GM21381 (cell line): Measurements from ENCODE around the gene CASTOR1.

Experiments used
- ATAC-seq: cut with Tn5 transposase; IDR thresholded peaks from one replicate; pipeline ENCODE4 v1.9.1; 2021; ENCODE audit warnings: mild to moderate bottlenecking, moderate library complexity; ENCODE audit not compliant: unreplicated experiment

CASTOR1 gene

DNA sequence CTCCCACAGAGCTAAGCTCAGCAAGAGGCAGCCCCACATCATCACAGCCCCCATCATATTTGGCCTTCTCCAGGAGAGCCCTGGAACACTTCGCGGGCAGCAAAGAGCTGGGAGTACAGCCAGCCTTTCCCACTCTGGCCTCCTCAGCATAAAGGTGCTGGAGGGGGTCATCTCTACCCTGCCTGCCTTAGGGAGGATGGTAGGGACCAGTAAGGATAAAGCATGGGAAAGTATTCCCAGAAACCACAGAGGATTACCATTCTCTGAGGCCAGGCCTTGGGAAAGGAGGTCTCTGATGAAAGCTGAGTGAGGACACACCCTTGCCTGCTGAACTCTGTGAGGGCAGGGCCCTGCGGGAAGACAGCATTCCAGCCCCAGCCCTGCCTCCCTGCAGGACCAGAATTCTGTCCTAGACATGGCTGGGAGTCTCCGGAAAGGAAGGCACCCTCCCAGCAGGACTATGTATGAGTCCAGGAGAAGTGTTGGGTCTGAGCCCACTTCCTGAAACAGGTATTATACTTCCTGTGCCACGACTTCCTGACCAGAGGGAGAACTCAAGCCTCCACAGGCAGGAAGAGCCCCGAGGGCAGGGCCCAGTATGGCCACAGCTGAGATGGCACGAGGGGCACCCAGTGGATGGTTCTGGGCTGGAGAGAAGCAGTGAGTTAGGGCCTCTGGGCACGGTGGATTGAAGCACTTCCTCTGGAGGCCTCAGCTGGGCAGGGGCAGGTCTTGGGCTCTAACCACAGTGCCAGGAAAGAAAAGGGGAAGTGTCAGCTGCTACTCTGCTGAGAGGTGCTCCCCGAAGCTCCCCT is 12.9 kb upstream of the CASTOR1 start:
- no peak for ATAC-seq

DNA sequence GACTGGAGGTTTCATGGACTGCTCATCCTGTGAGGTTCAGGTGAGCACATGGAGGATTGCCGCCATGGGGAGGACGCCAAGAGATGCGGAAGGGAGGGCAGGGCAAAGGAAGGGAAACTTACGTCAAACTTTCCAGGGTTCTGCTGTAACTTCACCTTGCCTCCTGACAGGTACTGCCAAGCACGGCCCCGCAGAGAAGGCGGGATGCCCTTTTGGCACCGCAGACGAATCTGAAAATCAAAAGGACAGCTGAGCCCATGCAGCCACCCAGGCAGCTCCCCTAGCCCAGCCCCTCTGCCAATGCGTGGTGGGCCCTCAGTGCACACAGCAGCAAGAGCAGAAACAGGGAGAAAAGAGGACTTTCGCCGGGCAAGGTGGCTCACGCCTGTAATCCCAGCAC is 10.0 kb upstream of the CASTOR1 start:
- no peak for ATAC-seq

DNA sequence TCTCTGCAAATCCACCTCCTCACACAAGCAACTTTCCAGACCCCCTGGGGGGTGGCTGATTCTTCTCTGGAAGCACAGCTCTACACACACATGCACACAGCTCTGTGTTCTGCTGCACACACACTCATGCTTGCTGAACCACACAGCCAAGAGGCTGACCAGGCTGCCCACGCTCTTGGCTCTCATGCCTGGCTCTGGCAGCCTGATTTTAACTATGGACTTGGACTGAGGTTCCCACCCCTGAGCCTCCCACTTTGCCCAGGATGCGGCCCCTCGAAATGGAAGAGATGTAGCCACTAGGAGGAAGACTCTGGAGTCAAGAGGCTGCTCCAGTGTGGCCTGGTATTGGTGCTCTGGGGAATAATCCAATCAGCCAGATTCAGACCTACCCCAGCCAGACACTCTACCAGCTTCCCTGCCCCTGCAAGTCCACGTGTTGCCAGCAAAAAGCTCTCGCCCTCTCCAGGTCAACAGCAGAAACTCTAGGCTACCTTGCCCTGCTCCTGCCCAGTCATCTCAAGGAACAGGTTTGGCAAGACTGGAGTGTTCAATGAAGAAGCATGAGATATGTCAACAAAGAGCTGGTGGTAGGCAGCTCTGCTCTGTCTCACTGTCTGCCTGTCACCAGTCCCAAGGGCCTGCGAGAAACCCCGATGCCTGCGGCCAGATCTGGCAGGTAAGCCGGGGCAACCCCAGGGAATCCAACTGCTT is 8.8 kb upstream of the CASTOR1 start:
- no peak for ATAC-seq

DNA sequence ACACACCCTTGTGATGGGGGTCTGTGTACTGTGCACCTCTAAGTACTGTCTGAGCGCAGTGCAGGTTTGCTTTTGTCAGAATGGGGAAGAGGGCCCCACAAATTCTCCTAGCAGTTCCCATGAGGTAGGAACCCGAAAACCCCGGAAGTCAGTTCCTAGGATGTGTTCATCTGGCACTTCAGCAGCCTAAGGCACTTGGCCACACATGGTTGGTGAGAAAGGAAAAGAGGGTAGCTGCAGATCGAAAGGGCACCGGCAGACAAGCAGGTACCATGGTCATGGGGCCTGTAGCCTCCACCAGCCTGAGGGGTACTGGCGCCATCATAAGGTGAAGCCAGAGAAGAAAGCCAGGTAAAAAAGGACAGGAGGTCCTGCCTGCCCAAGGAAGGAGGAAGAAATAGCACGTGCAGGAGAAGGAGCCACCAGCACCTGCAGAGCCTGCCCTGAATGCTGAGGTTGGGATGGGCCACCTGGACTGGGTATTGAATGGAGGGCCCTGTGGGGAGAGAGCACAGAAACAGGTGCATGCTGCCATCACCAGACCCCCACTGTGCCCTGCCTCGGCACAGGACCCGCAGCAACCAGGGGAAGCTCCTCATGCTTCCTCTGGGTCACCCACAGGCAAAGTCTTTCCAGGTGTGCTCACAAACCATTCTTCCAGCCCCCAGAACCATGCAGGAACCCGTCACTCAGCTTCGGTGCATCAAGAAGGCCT is 8.1 kb upstream of the CASTOR1 start:
- no peak for ATAC-seq

DNA sequence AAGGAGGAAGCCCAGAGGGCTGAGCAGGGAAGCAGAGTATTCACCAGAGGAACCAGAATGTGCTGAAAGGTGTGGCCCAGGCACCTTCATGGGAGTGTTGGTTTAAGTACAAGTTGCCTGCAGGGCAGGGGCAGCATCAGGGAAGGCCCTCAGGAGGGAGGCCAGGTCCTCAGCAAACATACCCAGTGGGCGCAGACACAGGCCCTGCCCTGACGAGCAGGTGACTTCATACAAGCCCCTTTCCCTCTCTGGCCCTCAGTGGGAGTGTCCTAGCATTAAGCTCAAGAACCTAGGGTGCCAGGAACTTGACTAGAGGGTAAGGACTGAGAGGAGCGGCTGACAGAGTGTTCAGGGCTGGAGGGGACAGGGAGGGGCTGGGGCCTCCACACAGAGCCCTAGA is 7.5 kb upstream of the CASTOR1 start:
- no peak for ATAC-seq

DNA sequence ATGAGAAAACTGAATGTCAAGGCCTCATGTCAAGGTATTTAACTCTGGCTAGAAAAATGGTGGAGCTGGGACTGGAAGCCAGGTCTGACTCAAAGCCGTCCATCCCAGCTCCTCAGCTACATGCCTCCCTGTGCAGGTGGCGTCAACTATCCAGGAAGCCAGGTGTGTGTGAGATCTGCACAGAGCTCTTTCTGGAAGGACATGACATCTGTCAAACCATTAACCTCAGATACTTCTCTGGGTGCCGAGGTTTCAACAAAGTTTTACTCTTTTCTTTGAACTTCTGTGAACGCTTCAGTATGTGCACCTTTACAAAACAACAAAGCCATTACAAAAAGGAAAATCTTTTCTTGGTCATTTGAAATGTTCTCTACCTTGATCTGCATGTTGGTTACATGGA is 7.0 kb upstream of the CASTOR1 start:
- no peak for ATAC-seq

DNA sequence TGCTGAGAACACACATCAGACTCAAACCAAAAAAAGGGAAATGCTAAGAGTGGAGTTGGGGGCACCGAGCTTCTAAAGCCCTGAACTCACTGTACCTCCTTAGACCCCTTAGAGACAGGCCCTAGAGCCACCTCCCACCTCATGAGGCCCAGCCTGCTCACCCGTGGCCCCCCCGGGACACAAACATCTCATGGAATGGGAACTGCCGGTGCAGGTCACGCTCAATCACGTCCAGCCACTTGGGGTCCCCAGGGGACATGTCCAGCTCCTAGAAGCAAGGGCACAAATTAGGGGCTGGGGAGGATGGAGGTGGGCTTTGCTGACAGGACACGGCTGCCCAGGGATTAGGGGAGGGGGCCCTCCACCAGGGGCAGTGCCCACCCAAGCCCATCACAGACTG is 6.3 kb upstream of the CASTOR1 start:
- ATAC-seq = no peak

DNA sequence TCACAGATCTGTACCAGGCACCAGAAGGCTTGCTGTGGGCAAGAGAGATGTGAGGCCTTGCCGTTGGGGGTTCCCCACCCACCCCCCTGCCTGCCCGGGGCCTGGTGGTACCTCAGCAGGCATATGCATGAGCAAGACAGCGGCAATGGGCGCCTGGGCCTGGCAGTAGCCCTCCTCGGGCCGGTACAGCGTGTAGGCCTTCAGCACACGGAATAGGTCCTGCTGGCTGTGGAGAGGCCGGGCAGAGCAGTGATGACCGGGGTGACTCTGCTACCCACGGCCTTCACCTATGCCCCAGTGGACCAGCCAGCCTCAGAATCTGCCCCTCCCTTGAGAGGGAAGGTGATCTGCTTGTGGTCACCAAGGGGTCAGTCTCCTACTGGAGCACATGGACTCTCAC is 5.5 kb upstream of the CASTOR1 start:
- ATAC-seq = no peak

DNA sequence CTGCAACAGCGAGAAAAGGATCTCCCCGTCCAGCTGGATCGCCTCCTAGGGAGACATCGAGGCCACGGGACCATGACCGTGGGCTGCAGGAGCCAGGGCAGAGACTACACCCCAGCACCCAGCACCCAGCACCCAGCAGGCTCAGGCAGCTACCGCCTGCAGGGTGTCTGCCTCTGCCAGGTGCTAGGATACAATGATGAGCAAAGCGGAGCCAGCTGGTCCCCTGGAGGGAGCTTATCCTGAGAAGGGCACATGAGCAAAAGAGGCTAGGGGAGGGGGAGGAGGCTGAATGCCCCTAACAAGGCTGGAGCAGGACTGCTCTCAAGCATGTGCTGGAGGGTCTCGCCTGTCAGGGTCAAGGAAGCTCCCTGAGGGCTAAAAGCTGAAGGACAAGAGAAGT is 4.8 kb upstream of the CASTOR1 start:
- ATAC-seq = no peak

DNA sequence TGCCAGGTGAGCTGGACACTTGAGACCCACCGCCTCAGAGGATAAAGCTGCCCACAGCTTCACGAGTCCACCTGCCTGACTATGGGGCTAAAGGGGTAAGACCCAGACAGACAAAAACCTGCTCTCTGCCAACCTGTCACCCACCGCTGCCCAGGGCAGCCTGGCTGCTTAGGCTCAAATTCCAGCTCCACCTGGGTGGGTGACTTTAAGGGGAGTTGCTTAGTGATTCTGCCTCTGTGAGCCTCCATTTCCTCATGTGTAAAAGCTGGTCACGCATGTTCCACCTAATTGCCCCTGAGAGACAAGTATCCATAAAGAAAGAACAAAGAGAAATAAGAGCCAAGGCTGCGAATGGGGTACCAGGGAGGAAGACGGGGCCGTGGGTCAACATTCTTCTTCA is 3.7 kb upstream of the CASTOR1 start:
- ATAC-seq = no peak

DNA sequence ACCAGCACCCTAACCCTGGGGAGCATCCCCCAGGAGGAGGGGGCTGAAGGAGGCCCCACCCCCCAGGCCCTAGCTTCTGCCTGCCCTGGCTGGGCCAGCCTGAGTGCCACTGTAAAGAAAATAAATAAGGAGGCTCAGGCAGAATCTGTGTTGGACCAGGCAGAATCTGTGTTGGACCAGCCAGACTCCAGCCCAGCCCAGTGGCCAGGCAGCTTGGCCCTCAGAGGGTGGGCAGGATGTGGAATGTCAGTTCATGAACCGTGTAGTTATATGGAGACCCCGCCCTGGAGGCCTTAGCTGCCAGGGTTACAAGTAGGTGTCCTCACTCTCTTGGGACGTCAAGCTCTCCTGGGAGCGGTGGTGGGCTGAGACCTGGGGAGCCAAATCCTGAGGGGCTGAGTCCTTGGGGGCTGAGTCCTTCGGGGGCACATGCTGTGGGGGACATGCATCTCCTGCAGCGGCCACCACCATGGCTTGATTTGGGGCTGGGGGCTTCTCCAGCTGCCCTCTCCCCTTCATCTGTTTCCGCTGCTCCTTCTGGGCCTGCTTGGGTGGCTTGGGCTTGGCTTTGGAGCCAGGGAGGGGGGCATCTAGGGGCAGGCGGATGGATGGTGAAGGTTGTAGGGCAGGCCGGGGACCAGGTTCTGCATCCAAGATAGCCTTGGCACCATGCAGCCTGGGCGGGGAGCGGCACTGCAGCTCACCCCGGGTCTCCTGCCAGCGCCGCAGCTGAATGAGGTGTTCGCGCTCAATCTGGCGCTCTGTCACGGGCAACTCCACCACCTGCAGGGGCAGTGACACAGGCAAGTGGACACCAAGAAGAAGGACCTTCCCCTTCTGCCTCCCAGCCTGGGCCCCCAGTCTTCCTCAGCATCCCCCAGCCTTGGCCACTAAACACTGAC is 3.0 kb upstream of the CASTOR1 start:
- ATAC-seq = no peak

DNA sequence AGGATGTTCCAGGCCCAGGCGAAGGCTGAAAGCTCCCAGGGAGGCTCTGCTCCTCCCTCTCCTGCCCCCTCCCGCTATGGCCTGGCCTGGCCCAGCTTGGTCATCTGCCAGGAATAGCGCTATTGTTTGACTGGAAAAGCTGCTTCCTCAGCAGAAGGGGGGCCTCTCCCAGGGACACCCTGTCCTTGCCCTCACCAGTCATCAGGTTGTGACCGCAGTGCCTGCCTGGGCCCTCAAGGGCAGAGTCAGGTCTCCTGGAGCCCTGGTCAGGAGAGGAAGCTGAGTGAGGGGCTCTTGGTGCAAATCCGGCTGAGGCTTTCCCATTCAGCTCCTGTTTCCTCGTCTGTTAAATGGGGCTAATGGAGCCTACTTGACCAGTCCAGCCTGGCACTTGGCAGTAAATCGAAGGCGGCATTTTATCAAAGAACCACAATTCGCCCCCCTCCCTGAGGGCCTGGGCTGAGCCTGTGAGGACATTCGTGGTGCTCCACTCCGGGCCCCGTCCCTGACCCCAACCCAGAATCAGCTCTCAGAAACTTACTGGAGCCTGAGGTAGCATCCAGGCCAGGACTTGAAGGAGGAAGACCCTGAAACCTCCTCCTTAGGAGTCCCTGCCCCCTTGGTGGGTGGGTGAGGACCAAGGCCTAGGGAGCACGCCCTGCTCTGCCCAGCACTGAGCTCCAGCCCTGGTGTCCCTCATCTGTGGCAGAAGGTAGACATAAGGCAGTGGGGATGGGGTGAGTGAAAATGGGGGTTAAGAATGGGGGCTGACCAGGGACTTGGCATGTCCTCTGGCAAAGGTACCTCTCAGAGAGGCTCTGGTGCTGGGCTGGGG is 2.0 kb upstream of the CASTOR1 start:
- no peak for ATAC-seq

DNA sequence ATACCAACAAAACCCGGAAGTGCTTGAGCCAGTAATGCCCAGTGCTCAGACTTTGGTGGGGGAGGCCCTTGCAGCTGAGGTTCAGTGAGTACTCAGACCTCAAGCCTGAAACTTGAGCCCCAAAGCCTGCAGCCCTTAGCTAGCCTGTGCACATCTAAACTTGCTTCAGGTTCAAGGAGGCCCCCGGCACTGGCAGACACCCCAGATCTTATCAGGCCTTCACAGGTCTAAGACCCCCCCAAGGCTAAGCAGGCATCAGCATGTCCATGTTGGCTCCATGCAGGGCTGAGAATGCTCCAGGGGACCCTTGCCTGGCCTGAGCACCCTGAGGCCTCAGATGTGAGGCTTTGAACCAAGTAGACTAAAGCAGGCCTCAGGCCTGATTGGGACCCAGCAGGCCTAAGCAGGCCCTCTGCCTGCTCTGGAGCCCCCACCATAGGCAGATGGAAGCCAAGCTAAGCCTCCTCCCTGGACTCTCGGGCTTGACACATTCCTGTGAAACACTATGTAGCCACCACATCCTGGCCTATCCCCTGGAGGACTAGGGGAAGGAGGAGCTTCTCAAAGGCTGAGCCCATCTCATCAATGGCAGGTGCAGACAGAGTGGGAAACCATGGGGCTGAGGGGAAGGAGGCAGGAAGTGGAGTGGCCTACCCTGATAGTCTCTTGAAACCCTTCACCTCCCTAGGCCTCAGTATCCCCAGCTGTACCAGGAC is 1.2 kb upstream of the CASTOR1 start:
- ATAC-seq = no peak

DNA sequence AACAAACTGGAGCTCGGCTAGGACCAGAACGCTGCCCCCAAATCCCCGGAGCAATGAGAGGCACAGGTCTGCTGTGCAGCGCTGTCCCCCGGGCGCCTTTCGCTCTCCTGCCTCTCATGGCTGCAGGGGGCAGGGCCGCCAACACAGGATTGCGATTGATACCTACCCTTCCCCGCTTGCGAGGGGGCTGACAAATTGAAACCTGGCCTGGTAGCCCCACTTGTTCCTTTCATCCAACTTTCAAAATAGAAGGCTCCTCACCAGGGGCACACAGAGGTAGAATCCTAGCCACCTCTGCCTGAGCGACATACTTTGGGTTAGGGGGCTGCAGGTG is 642 bp upstream of the CASTOR1 start:
- ATAC-seq = no peak

DNA sequence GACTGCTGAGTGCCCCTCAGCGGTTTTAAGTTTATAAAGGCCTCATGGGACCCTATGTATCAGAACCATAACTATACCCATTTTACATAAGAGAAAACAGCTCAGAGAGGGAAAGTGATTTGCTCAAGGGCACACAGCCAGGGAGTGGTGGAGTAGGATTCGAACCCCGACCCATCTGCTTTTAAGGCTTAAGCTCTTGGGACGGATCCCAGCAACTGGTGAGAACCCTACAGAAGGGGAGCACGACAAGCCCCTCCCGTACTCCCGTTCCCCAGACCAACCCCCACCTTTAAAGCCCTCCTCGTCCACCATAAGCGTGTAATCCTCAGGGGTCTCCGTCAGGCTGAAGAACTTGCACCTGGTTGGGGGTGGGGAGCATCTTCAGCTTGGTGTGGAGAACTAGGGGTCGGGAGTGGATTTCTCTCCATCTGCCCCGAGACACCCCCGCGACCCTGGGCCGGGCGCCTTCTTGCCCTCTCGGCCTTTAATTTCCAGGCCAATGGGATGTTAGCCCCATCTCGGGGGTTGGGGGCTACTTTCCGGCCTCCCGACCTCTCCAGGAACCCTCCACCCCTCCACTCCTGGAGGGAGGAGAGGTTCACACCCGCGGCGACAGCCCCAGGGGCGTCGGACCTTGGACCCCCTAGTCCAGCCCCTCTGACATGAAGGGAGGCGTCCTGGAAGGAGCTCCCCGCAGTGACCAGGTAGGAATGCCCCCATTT is 725 bp downstream of the CASTOR1 start:
- ATAC-seq = no peak

DNA sequence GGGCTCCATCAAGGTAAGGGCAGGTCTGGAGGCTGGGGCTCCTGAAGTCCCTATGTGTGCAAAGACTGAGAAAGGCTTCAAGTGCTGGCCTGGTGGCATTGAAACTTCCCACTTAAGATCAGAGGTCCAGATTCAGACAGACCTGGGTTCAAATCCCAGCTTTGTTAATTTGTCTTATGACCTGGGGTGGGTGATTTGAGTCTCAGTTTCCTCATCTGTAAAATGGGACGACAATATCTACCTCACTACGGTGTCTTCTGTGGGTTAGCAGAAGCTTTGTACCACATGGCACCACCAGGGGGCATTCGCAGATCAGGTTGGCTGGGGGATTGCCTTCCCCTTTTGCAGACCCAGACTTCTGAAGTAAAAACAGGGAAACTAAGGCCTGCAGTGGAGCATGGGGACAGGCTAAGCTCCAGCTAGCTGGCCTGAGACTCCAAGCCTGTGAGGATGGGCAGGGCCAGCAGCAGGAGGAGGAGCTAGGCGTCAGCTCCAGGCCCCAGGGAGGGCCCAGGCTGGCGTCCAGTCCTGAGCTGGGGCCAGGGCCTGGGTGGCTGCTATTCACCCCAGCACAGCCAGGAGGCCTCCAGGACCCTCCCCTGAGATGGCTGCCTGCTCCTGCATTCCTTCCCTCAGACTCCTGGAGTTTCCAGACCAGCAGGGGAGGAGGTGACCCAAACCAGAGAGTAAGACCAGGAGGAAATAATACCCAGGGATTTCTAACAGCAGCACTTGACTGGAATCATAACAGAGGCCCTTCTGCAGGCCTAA is 1.5 kb downstream of the CASTOR1 start:
- ATAC-seq = no peak

DNA sequence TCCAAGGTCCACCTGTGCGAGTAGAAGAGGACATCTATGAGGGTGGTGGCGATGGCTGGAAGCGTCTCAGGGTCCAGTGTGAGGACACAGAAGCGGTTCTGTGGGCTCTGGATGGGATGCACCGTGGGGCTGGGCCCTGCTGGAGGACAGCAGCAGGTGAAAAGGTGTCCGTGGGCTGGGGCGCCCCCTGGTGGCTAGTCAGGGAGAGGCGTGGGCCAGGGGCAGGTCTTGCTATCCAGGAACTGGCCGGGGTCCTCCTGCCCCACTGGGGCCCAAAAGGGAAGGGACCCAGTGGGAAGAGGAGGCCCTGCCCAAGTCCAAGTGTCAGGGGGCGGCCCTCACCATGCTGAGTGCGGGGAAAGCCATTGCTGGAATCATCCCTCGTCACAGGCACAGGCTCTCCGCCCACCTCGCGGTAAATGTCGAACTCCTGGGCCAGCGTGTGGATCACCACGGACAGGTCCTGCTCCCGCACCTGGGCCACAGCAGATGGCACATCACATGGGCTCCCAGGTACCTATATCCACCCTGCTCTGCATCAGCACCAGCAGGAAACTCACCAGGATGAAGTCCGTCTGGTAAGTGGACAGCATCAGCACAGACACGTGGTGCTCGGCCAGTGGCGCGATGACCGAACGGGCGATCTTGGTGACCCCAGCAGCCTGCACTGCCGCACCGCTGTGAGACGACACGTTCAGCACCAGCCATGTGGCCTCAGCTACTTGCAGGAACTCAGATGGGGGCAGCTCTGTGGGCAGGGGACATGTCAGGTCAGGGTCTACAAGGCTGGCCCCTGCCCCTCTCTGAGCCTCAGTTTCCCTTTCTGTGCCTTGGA is 2.3 kb downstream of the CASTOR1 start:
- ATAC-seq = no peak
